ENCODE results near the gene PPP1R14C.

- TF ChIP-seq YY1 (IDR thresholded peaks at IDR 0.05; ENCODE audit: insufficient read depth, insufficient read length) = no peak
- TF ChIP-seq SUZ12 (IDR thresholded peaks at IDR 0.05; ENCODE audit: extremely low read depth, insufficient read depth, insufficient read length) = no peak
- no peak for TF ChIP-seq ZNF274 (IDR thresholded peaks at IDR 0.05; ENCODE audit: low read depth, low read length)
Observed at GRCh38 chr6:150220634-150221551, 78.0 kb downstream of the PPP1R14C start.
